Inflammatory macrophage (primary cell): ENCODE data around the gene FLNC.

Experiments used
- DNase-seq, 2 donors: peaks; one replicate each; pipeline ENCODE4 v3.0.0-alpha.2; 2020 to 2022

The FLNC gene

GRCh38 chr7:128846781-128847444, 16.7 kb downstream of the FLNC start:
- DNase-seq: no peak

GRCh38 chr7:128847721-128848211, 17.6 kb downstream of the FLNC start:
- no peak for DNase-seq

- DNase-seq: no peak
Observed at GRCh38 chr7:128848289-128849155, 18.3 kb downstream of the FLNC start.

- DNase-seq: no peak
Observed at GRCh38 chr7:128849156-128849515, 18.9 kb downstream of the FLNC start.

- no peak for DNase-seq
Observed at GRCh38 chr7:128849804-128850490, 19.7 kb downstream of the FLNC start.

GRCh38 chr7:128852537-128853254, 22.5 kb downstream of the FLNC start:
- no peak for DNase-seq

GRCh38 chr7:128853799-128854198, 23.6 kb downstream of the FLNC start:
- no peak for DNase-seq

- DNase-seq: no peak
Observed at GRCh38 chr7:128854396-128854795, 24.2 kb downstream of the FLNC start.

GRCh38 chr7:128855559-128855958, 25.4 kb downstream of the FLNC start:
- no peak for DNase-seq

- DNase-seq: no peak
Observed at GRCh38 chr7:128856001-128856718, 26.0 kb downstream of the FLNC start.

- no peak for DNase-seq
Observed at GRCh38 chr7:128858380-128859231, 28.4 kb downstream of the FLNC start.

GRCh38 chr7:128859232-128860157, 29.3 kb downstream of the FLNC start:
- no peak for DNase-seq

GRCh38 chr7:128860158-128861073, 30.2 kb downstream of the FLNC start:
- no peak for DNase-seq

- no peak for DNase-seq
Observed at GRCh38 chr7:128861957-128862570, 31.9 kb downstream of the FLNC start.

GRCh38 chr7:128862571-128863432, 32.6 kb downstream of the FLNC start, which contains the start of gene ATP6V1F:
TSS of gene ATP6V1F (plus strand) at chr7:128862856. CDS start at chr7:128862905, 49 bp downstream.
- peak; percentile 99 for DNase-seq

- DNase-seq: peak in 1 of 2 donors; percentile 53
Observed at GRCh38 chr7:128863433-128863989, 33.3 kb downstream of the FLNC start.

GRCh38 chr7:128865303-128865702, 35.1 kb downstream of the FLNC start:
- DNase-seq: no peak
